Neural progenitor cell (in vitro differentiated cells): ENCODE data around the gene CTDNEP1.
"Not testable (repeated sequence)": the region's sequence is repeated elsewhere in the genome, so short reads cannot be mapped to it uniquely, and the experiment has no call there.

Source experiments
- CTCF ChIP-seq: fragments of 200-600 bp; sonication (generic); IDR thresholded peaks from 2 replicates; pipeline ENCODE4 v1.5.1; 2017; ENCODE audit warnings: antibody characterized with exemption, mild to moderate bottlenecking
- EZH2 ChIP-seq: fragments of 200-600 bp; sonication (generic); IDR thresholded peaks from 2 replicates; pipeline ENCODE4 v1.6.1; 2017; ENCODE audit warnings: antibody characterized with exemption, mild to moderate bottlenecking, moderate library complexity
- EZH2phosphoT487 ChIP-seq: fragments of 200-600 bp; sonication (generic); IDR thresholded peaks from 2 replicates; pipeline ENCODE4 v1.6.1; 2017; ENCODE audit warnings: antibody characterized with exemption

DNA sequence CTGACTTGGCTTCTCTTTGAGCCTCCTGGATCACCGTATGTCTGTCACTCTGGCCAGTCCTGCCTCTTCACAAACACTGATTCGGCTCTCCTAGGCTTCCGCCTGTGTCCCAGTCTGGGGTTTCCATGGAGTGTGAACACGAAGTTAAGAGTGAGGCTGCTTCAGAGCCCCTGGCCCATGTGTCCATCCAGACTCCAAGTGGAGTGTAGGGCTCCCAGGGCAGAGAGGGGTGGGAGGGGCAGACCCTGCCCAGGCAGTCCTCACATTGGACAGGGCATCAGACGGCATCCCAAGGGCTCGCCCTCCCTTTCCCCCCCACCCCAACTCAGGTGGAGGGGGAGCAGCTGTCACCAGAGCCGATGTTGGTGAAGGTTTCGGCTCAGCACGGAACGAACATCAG lies 7.7 kb downstream of the CTDNEP1 start:
- TF ChIP-seq CTCF, EZH2, EZH2phosphoT487: not testable (repeated sequence)
